HG03342 (cell line): ENCODE data around the gene ICE2.
"Not testable (repeated sequence)": the region's sequence is repeated elsewhere in the genome, so short reads cannot be mapped to it uniquely, and the experiment has no call there.

Source experiments
- ATAC-seq: cut with Tn5 transposase; IDR thresholded peaks from one replicate; pipeline ENCODE4 v1.9.1; 2021; ENCODE audit warnings: mild to moderate bottlenecking, moderate library complexity; ENCODE audit not compliant: unreplicated experiment

Gene ICE2

DNA sequence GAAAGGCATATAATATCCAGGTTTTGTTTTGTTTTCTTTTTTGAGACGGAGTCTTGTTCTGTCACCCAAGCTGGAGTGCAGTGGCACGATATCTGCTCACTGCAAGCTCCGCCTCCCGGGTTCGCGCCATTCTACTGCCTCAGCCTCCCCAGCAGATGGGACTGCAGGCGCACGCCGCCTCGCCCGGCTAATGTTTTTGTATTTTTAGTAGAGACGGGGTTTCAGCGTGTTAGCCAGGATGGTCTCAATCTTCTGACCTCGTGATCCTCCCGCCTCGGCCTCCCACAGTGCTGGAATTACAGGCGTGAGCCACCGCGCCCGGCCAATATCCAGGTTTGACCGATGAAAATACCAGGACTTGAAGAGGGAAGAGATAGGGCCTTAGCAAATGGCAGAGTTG, 66.1 kb downstream of the ICE2 start:
- ATAC-seq = not testable (repeated sequence)

- no peak for ATAC-seq
Measured at GRCh38 chr15:60411774-60412425, 67.0 kb downstream of the ICE2 start.

GRCh38 chr15:60410350-60410749, 68.6 kb downstream of the ICE2 start:
- ATAC-seq = not testable (repeated sequence)

GRCh38 chr15:60408463-60408981, 70.4 kb downstream of the ICE2 start:
- ATAC-seq = no peak

GRCh38 chr15:60407415-60407805, 71.5 kb downstream of the ICE2 start:
- no peak for ATAC-seq

GRCh38 chr15:60406513-60407414, 72.2 kb downstream of the ICE2 start:
- ATAC-seq = no peak

DNA sequence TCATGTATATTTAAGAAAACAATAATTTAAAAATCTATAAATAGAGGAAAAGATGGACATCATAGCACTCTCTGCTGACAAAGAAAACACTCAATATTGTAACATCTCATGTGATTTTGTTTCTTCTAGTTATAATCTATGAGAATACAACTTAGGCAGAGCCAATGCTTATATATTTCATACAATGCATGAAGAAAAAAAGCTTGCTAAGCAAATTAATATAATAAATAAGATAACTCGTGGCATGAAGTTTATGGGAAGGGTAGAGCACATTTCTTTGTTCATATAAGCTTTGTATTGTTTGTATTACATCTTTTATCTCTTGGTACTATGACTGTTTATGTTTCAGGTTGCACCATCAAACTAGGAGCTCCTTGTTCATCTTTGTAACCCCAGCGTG, 73.5 kb downstream of the ICE2 start:
- ATAC-seq = no peak

GRCh38 chr15:60404351-60404750, 74.6 kb downstream of the ICE2 start:
- not testable (repeated sequence) for ATAC-seq

DNA sequence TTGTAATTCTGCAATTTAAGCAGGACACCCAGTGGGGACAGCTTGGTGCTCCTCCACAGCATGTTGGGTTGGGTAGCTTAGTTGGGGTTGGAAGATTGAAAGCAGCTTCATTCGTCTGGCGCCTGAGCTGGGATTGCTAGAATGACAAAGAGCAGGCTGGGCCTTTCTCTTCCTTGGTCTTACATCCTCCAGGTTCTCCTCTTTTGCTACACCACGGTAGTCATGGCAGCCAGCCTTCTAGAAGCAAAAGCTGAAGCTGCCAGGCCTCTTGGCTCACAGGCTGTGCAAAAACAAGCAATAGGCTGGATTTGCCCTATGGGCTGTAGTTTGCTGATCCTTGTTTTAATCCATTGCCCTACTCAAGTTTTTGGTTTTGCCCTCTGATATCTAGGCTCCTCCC, 78.0 kb downstream of the ICE2 start:
- ATAC-seq = no peak

DNA sequence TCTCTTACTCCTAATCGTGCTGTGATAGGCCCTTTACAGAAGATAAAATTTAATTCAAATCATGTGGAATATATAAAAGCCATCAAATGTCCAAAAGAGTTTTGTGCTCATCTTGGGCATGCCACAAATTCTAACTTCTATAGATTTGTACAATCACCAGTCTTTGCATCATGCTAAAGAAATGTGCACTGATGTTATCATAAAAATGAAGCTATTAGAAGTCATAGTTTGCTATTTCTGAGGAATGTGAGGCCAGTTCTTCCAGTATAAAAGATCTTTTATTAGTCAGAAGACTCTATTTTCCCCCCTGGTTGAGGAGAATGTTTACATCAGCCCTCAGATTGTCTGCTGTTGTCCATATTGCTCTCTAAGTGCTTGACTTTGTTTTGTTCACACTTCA, 79.0 kb downstream of the ICE2 start:
- no peak for ATAC-seq

- no peak for ATAC-seq
Measured at GRCh38 chr15:60399246-60399915, 79.6 kb downstream of the ICE2 start.

- peak; percentile 66 for ATAC-seq
Measured at GRCh38 chr15:60397772-60398445, 81.0 kb downstream of the ICE2 start, which contains the start of gene ANXA2. TSS of gene ANXA2 (minus strand) at chr15:60397986. CDS start at chr15:60386075, 11,911 bp downstream.

GRCh38 chr15:60396958-60397771, 81.8 kb downstream of the ICE2 start:
- peak; percentile 75 for ATAC-seq

DNA sequence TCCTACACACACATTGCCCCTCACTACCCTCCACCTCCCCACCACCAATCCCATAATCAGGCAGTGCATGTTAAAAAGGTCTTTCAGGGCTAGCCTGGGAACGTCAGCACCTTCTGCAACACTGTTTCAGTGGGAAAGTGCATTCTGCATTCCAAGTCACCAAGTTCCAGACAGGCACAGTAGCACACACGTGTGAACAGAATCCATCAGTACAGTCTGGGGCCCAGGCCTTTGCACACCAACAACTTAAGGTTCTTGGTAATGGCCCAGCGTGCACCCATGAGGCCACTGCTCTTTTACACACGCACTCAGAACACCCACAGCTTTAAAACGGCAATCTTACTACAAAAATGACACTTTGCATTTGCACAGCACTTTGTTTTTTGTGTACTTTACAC, 82.4 kb downstream of the ICE2 start:
- no peak for ATAC-seq

- ATAC-seq = no peak
Measured at GRCh38 chr15:60396100-60396499, 82.8 kb downstream of the ICE2 start.

GRCh38 chr15:60395276-60396011, 83.5 kb downstream of the ICE2 start:
- ATAC-seq = no peak

GRCh38 chr15:60394689-60395097, 84.2 kb downstream of the ICE2 start:
- ATAC-seq = no peak

DNA sequence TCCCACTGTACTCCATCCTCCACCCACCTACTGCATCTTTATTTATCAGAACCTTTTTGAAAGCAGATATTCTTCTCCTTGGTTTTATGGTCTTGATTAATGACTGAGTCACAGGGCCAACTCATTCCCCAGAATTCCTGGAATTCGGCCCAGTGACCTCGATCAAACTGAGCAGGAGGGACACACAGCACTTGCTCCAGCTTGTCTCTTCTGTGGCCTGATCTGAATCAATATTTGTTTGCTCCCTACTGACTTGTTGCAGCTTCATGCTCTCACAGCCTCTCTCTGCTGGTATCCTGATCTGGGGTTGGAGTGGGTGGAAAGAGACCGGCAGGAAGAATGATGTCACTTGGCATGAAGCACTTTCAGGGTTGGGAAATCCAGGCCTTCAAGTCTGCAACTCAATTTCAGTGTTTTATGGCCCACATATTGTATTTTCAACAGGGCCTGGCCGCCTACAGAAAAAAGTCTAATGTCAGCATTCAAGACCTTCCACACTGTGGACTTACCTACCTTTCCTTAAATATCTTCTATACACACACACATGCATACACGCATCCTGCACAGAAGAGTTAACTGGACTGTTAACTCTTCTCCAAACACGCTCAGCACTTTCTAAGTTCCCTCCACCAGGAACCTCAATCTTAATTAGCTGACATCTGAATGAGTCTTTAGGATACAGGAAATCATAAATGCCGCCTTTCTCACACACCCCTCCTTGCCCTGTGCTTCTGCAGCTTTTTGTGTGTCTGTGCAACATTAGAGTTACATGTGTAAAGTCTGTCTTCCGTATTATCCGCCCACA, 85.8 kb downstream of the ICE2 start:
- no peak for ATAC-seq
